Thyroid gland (tissue), 4 donors: ENCODE results near the gene KCNIP3.

Experiments
- CTCF ChIP-seq, 6 experiments: fragments of 200-600 bp in 3 of 6; fragments of 450-650 bp in 3 of 6; sonication (generic) in 3 of 6; IDR thresholded peaks; one replicate each; pipeline ENCODE4 v1.5.1; 2016 to 2019; ENCODE audit warnings: antibody characterized with exemption in 6 of 6, mild to moderate bottlenecking in 2 of 6, inconsistent platforms in 1 of 6, moderate library complexity in 1 of 6
- POLR2A ChIP-seq, 2 donors: fragments of 450-650 bp; IDR thresholded peaks; one replicate each; pipeline ENCODE4 v1.6.1; 2017; ENCODE audit warnings: antibody characterized with exemption in 2 of 2, mild to moderate bottlenecking in 2 of 2, moderate library complexity in 1 of 2

GRCh38 chr2:95282458-95282857 is 14.7 kb upstream of the KCNIP3 start:
- TF ChIP-seq CTCF (IDR thresholded peaks at IDR 0.05) (no peak), POLR2A (IDR thresholded peaks at IDR 0.05) (no peak)
